ENCODE measurements around the gene RPS3.

RPS3 gene

DNA sequence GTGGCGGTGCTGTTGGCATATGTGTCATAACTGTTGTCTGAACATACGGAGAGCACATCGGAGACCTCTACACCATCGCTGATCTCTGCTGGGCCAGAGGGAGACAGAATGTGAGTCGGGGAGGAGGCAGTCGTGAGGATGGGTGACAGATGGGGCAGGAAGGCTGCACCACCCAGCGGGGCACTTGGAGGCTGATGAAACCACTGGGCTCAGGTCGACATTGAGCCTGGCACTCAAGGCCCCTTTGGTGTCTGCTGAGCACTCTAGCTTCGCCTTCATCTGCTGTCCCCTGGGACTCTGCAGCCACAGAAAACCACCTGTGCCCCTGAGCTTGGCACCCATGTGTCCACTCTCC lies 36.2 kb downstream of the RPS3 start:
- DNase-seq, result no peak

DNA sequence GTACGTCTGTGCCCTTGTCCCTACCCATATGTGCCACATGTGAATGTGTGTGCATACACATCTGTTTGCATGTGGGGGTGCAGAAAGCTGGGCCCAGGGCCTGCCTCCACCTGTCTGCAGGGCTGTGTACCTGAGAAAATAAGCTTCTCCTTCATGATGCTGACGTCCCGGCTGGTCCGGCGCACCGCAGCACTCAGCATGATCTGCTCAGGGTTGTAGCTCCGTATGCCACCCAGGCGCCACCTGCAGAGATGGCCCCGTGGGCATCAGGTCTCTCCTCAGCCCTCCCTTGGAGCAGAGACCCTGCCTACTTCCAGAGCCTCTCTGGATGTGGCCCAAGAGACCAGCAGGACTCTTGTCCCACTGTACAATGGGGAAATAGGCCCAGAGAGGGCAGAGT lies 37.5 kb downstream of the RPS3 start:
- no peak for DNase-seq

GRCh38 chr11:75437966-75438659 lies 38.8 kb downstream of the RPS3 start:
- DNase-seq, result no peak

- no peak for DNase-seq
Observed at GRCh38 chr11:75439026-75439425, 39.7 kb downstream of the RPS3 start.

DNA sequence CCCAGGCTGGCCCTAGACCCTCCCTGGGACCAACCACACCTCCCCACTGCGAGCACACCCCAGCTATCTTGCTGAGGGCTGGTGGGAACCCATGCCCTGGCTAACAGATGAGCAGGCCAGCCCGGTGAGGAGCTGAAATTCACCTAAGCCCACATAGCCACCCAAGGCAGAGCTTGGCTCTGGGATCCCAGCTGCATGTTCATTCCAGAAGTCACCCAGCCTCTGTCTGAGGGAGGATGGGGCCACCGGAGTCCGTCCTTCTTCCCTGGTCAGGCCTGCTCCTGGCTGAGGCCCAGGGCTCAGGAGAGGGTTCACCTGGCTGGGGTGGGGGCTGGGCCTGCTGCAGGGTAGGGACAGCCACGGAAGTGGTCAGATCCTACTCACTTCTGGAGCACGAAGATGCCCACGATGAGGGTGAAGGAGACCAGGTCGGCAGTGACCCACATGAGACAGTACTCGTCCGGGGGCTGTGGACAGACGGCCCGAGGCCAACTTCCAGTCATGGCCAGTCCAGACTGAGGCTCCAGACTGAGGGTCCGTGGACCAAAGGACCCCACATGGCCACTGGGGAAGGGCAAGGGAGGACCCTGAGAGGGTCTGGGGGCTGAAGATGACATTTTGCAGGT lies 40.3 kb downstream of the RPS3 start:
- DNase-seq, result no peak

DNA sequence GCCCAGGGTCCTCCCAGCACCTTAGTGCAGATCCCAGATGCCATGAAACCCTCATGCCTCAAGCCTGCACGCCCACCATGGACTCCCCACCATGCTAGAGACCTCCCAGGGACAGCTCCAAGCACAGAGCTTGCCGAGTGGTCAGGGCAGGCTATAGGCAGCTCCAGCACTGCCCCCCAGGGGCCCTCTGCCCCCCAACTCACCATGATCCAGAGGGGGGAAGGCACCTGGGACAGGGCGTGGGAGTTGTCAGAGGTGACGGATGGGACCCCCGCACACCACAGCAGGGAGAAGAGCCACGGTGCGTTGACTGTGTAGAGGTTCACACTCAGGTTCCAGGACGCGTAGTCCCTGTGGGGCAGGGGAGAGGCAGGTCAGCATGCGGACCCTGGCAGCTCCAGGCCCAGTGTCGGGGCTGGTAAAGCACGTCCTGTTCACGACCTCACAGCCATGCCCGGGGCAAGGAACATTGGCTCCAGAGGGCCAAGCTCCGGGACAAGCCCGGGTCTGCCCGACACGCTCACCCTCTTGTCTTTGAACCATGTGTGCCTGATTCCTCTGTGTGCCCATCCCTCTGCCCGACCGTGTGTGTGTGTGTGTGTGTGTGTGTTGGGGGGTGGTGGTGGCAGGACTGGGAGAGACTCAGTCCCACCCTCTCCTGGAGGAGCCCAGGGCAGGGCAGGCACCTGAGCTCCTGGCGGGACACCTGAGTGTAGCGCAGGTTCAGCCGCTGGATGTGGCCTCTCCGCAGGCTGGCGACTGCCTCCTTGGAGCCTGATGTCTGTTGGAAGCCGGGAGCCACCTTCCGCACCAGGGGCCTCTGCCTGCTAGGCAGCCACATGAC lies 41.9 kb downstream of the RPS3 start:
- DNase-seq, result no peak

DNA sequence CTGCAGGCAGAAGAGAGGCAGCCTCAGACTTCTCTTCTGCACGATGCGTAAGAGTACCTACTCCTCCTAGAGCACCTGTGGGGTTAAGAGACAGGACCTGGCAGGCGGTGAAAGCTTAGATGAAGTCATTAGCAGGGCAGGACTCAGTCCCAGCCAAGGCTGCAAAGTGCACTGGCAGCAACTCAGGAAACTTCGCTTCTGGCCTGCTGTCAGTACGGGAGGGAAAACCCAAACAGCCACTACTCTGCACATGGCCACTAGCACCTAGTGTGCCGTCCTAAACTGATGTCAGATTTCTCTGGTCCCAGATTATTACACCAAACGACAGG lies 42.5 kb downstream of the RPS3 start:
- DNase-seq, result no peak

DNA sequence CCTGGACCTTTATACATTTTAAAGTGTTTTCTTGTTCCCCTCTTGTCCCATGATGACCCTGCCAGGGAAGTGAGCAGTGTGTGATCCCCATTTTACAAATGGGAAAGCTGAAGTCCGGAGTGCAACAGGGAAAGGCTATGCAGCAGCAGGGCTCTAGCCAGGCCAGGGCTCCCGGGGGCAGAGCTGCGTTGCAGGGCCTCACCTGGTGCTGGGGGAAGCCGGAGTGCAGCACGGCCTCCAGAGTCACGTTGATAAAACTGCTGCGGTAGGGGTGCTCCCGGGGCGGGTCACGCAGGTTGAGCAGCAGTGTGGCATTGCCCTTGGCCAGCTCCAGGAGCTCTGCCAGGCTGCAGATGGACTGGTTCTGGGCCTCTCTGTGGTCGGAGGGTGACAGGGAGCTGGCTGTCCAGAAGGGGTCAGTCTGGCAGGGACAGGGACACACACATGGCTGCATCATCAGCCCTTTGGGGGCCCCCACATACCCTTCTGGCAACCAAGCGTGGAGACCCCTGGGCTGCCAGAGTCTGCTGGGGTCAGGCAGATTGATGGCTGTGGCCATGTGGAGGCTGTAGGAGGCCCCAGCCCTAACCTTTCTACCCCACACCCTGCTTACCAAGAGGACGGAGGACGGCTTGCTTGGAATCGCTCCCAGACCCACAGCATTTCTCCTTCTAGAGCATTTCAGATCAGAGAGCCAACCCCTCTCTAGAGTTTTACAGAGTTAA lies 43.0 kb downstream of the RPS3 start:
- no peak for DNase-seq

GRCh38 chr11:75443043-75443442 lies 43.7 kb downstream of the RPS3 start:
- DNase-seq, result no peak

DNA sequence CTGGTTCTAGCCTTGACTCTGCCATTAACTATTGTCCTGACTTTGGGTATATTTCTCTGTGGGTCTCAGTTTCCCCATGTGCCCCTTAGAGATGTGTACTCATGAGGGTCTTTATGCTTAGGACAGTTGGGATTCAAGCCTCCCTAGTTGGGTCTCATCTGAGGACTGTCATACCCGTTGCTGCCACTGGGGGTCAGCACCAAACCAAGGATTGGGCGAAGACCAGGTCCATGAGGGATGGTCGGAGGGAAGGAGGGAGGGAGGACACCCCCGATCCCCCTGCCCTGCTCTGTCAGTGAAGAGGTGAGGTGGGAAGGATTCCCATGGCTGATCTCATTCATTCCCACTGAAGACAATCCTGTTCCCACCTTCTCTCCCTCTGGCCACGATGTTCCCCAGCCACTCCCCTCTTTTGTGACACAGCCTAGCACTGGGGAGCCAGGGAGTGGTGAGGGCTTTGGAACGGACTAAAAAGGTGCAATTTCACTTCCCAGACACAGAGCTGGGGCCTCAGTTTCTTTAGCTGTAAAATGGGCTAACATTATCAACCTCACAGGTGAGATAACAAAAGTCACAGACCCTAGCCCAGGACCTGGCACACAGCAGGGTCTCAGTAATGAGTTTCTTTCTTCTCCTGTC lies 46.1 kb downstream of the RPS3 start:
- DNase-seq, result peak; percentile 68

DNA sequence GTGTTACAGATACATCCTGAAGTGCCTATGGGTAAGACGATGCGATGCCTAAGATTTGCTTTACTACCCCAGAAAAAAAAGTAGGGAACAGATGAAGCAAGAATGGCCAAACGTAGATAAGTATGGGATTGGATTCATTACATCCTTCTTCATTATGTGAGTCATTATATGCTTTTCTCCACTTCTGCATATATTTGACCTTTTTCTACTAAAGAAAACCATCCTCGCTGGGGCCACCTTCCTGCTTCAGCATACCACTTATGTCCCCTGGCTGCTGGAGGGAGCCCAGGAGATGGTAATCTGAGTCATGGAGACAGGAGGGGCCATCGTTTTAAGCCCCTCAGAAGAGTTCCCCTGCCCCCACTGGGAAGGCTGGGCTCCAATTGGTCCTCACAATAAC lies 48.1 kb downstream of the RPS3 start:
- no peak for DNase-seq

GRCh38 chr11:75449271-75449670 lies 50.0 kb downstream of the RPS3 start:
- DNase-seq, result no peak

DNA sequence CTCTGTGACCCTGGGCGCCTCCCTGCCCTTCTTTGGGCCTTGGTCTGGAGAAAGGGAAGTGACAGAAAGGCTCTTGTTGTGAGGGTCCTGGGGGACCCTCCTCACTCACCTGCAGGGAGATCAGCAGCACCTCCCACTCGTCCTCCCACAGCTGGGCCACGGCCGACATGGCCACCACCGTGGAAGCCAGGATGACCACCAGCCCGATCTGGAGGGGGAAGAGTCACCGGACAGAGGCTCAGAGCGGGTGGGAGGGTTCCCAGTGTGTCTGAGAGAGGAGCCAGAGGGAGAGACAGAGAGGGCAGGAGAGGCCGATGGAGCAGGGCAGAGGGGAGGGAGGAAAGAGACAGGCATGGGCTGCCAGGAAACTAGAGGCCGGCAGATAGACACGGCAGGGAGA lies 50.5 kb downstream of the RPS3 start:
- no peak for DNase-seq

- DNase-seq, result no peak
Observed at GRCh38 chr11:75450236-75450635, 50.9 kb downstream of the RPS3 start.

- DNase-seq, result peak; percentile 40
Observed at GRCh38 chr11:75450826-75451821, 51.8 kb downstream of the RPS3 start.

DNA sequence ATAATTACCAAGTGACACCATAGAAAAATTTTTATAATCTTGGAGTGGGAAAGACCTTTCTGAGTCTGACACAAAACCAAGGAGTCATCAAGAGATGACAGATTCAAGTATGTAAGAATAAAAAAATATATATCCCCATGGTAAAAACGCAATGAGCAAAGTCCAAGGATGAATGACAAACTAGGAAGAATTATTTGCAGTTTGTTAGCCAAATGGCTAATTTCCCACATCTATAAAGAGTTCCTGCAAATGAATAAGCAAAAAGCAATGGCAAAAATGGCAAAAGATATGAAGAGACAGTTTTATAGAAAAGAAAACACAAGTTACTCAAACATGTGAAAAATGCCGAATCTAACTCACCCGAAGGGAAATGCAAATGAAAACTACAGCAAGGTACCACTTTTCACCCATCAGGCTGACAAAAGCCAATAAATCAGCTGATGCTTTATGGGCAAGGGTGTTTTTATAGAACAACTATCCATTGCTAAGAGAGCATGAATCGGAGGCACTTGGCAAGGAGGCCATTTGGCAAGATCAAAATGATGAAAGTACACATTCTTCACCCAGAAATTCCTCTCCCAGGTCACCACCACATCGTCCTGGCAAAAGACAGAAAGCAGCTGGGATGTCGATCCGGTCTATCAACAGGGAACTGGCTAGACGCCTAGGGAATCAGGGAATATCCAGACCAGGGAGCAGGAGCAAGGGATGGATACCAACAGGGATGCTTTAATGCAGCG lies 54.8 kb downstream of the RPS3 start:
- DNase-seq, result no peak

- DNase-seq, result no peak
Observed at GRCh38 chr11:75454987-75455386, 55.7 kb downstream of the RPS3 start.

Data from activated CD4-positive, alpha-beta T cell treated with anti-CD3 and anti-CD28 coated beads, Interleukin-2, amount 50 U/mL, for 16 hours (primary cell).